ENCODE results near the gene PEX26. TPM values are rescaled to one million over a fixed set of nuclear protein-coding genes. Genes with fewer than 3 reads are reported as not detected.

The PEX26 gene
- total RNA-seq, 2 donors from 2014 or later = 43.1 to 45.7 TPM

DNA sequence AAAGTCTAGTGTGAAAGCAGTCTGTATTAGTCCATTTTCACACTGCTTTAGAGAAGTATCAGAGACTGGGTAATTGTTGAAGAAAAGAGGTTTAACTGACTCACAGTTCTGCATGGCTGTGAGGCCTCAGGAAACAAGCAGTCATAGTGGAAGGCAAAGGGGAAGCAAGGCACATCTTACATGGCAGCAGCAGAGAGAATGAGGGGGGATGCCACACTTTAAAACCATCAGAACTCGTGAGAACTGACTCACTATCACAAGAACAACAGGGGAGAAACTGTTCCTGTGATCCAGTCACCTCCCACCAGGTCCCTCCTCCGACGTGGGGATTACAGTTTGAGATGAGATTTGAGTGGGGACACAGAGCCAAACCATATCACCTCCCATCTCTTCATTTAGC lies 19.0 kb downstream of the PEX26 start:
- WGBS, 2 experiments (ENCODE audit: insufficient coverage in 1 of 2, insufficient read length in 1 of 2) = 84 to 85% methylated on average over 3 of the region's 3 CpGs
- H3K4me1 ChIP-seq (ENCODE audit: control insufficient read depth, insufficient read depth, low read length) = no peaks in the 10 kb centered on the region
- peaks cover 4% of the 10 kb centered on the region for H3K9me3 ChIP-seq (ENCODE audit: control insufficient read depth, low read length)
- no peak overlapping the region for H3K4me3 ChIP-seq (ENCODE audit: low read length)
- Mint-ChIP-seq H3K4me1 (no peaks in the 10 kb centered on the region), H3K9me3 (no peaks in the 10 kb centered on the region), H3K27ac (no peak overlapping the region), H3K36me3 (ENCODE audit: low read depth) (peaks cover 29% of the 10 kb centered on the region), H3K4me3 (no peak overlapping the region), H3K27me3 (ENCODE audit: insufficient read depth) (no peaks in the 10 kb centered on the region)
- no peak for DNase-seq
- H3K9ac ChIP-seq (ENCODE audit: extremely low read depth, low read length, poor library complexity, severe bottlenecking) = no peak overlapping the region
- no peak overlapping the region for H3K27ac ChIP-seq (ENCODE audit: low read depth, low read length)
- peaks cover 7% of the 10 kb centered on the region for H3K36me3 ChIP-seq (ENCODE audit: control insufficient read depth, insufficient read depth, low read length)
- no peak for TF ChIP-seq CTCF (conservative IDR thresholded peaks at IDR 0.05)
- H3K27me3 ChIP-seq (ENCODE audit: control insufficient read depth, insufficient read depth, low read length, poor library complexity, severe bottlenecking) = no peaks in the 10 kb centered on the region

GRCh38 chr22:18100781-18101180 lies 23.0 kb downstream of the PEX26 start:
- no peaks in the 10 kb centered on the region for H3K27me3 ChIP-seq (ENCODE audit: control insufficient read depth, insufficient read depth, low read length, poor library complexity, severe bottlenecking)
- no peak overlapping the region for H3K4me3 Mint-ChIP-seq
- H3K9ac ChIP-seq (ENCODE audit: extremely low read depth, low read length, poor library complexity, severe bottlenecking) = no peak overlapping the region
- no peak overlapping the region for H3K4me3 ChIP-seq (ENCODE audit: low read length)
- no peaks in the 10 kb centered on the region for H3K9me3 ChIP-seq (ENCODE audit: control insufficient read depth, low read length)
- no peaks in the 10 kb centered on the region for H3K4me1 ChIP-seq (ENCODE audit: control insufficient read depth, insufficient read depth, low read length)
- no peak overlapping the region for H3K27ac ChIP-seq (ENCODE audit: low read depth, low read length)
- TF ChIP-seq CTCF (conservative IDR thresholded peaks at IDR 0.05) = no peak
- peak; percentile 6 for DNase-seq
- WGBS, 2 experiments (ENCODE audit: insufficient coverage in 1 of 2, insufficient read length in 1 of 2) = 88% methylated on average over 3 of the region's 3 CpGs; no CpG with 5 or more reads in 1 of the 2 experiments
- H3K36me3 ChIP-seq (ENCODE audit: control insufficient read depth, insufficient read depth, low read length) = peaks cover 1% of the 10 kb centered on the region
- H3K4me1 Mint-ChIP-seq = no peaks in the 10 kb centered on the region
- peaks cover under 1% of the 10 kb centered on the region for H3K27me3 Mint-ChIP-seq (ENCODE audit: insufficient read depth)
- H3K27ac Mint-ChIP-seq = no peak overlapping the region
- peaks cover under 1% of the 10 kb centered on the region for H3K9me3 Mint-ChIP-seq
- peaks cover 14% of the 10 kb centered on the region for H3K36me3 Mint-ChIP-seq (ENCODE audit: low read depth)

GRCh38 chr22:18101536-18101935 lies 23.7 kb downstream of the PEX26 start:
- Histone ChIP-seq H3K4me3 (ENCODE audit: low read length) (no peak overlapping the region), H3K27me3 (ENCODE audit: control insufficient read depth, insufficient read depth, low read length, poor library complexity, severe bottlenecking) (no peaks in the 10 kb centered on the region), H3K4me1 (ENCODE audit: control insufficient read depth, insufficient read depth, low read length) (no peaks in the 10 kb centered on the region), H3K9ac (ENCODE audit: extremely low read depth, low read length, poor library complexity, severe bottlenecking) (no peak overlapping the region), H3K9me3 (ENCODE audit: control insufficient read depth, low read length) (no peaks in the 10 kb centered on the region), H3K36me3 (ENCODE audit: control insufficient read depth, insufficient read depth, low read length) (no peaks in the 10 kb centered on the region), H3K27ac (ENCODE audit: low read depth, low read length) (no peak overlapping the region)
- Mint-ChIP-seq H3K4me3 (no peak overlapping the region), H3K27ac (no peak overlapping the region), H3K36me3 (ENCODE audit: low read depth) (peaks cover 10% of the 10 kb centered on the region), H3K9me3 (peaks cover 5% of the 10 kb centered on the region), H3K27me3 (ENCODE audit: insufficient read depth) (peaks cover 4% of the 10 kb centered on the region), H3K4me1 (no peaks in the 10 kb centered on the region)
- no peak for TF ChIP-seq CTCF (conservative IDR thresholded peaks at IDR 0.05)
- peak; percentile 12 for DNase-seq
- 94 to 97% methylated on average over 3 to 4 of the region's 4 CpGs for WGBS, 2 experiments (ENCODE audit: insufficient coverage in 1 of 2, insufficient read length in 1 of 2)

Data from endodermal cell (in vitro differentiated cells).